ENCODE measurements around the gene CCDC167. TPM values are rescaled to one million over a fixed set of nuclear protein-coding genes. Genes with fewer than 3 reads are reported as not detected.

Gene CCDC167
- total RNA-seq, 1 donor from 2014 or later, result 38.3 TPM

DNA sequence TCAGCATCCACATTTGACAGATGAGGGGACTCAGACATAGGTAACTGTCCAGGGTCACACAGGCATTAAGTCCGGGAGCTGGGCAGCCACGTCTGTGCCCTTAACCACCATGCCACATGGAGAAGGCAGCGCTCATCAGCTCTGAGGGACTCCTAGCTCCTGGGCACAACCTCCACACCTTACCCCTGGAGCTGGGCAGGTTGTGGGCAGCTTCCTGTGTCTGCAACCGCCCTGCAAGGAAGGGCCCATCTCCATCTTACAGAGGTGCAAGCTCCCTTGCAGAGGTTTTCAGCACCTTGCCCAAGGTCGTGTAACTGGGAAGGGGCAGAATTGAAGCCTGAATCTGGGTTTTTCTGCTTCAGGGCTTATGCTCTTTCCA lies 7.9 kb downstream of the CCDC167 start:
- TF ChIP-seq, protein P1, sequence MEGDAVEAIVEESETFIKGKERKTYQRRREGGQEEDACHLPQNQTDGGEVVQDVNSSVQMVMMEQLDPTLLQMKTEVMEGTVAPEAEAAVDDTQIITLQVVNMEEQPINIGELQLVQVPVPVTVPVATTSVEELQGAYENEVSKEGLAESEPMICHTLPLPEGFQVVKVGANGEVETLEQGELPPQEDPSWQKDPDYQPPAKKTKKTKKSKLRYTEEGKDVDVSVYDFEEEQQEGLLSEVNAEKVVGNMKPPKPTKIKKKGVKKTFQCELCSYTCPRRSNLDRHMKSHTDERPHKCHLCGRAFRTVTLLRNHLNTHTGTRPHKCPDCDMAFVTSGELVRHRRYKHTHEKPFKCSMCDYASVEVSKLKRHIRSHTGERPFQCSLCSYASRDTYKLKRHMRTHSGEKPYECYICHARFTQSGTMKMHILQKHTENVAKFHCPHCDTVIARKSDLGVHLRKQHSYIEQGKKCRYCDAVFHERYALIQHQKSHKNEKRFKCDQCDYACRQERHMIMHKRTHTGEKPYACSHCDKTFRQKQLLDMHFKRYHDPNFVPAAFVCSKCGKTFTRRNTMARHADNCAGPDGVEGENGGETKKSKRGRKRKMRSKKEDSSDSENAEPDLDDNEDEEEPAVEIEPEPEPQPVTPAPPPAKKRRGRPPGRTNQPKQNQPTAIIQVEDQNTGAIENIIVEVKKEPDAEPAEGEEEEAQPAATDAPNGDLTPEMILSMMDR (conservative IDR thresholded peaks at IDR 0.05), result no peak
- H3K36me3 Mint-ChIP-seq, result peaks cover 9% of the 10 kb centered on the region
- H3K4me1 Mint-ChIP-seq (ENCODE audit: unreplicated experiment), result peaks cover 32% of the 10 kb centered on the region
- no peak overlapping the region for H3K27ac Mint-ChIP-seq
- DNase-seq (ENCODE audit: extremely low spot score, unreplicated experiment), result no peak
- H3K4me3 Mint-ChIP-seq, result no peak overlapping the region
- no peaks in the 10 kb centered on the region for H3K27me3 Mint-ChIP-seq
- no peaks in the 10 kb centered on the region for H3K9me3 Mint-ChIP-seq

- TF ChIP-seq, protein P1 (conservative IDR thresholded peaks at IDR 0.05), result no peak
- Mint-ChIP-seq H3K36me3 (peaks cover 9% of the 10 kb centered on the region), H3K27me3 (no peaks in the 10 kb centered on the region), H3K4me1 (ENCODE audit: unreplicated experiment) (peaks cover 32% of the 10 kb centered on the region), H3K27ac (no peak overlapping the region), H3K9me3 (no peaks in the 10 kb centered on the region), H3K4me3 (no peak overlapping the region)
- no peak for DNase-seq (ENCODE audit: extremely low spot score, unreplicated experiment)
Observed at GRCh38 chr6:37491171-37491829, 8.4 kb downstream of the CCDC167 start.

DNA sequence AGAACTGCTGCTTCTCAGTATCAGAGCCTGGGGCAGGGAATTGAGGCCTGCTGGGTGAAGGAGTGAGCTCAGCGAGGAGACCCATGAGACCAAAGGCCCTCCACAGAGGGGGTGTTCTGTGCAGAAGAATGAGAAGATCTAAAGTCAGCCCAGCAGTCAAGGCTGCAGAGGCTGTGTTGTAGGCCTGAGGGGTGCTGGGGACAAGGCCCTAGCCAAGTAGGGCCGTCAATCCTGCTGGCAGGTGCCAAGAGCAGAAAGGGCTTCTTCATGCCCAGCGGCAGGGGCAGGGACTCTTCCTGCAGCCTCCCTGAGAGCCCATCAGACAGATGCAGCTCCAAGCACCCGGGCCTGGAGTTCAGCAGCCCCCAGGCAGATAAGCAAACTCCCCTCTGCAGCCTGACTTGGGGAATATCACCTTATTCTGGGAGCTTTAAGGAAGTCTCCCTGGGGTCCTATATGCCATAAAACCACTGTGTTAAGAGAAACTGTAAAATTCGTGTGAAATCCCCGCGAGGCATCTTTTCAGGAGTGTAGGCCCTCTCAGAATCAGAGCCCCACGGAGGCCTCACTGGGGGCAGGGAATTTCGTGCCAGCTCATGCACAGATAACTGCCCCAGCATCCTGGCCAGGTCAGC lies 9.0 kb downstream of the CCDC167 start:
- TF ChIP-seq, protein P1 (conservative IDR thresholded peaks at IDR 0.05), result no peak
- H3K27me3 Mint-ChIP-seq, result no peaks in the 10 kb centered on the region
- H3K4me1 Mint-ChIP-seq (ENCODE audit: unreplicated experiment), result peaks cover 32% of the 10 kb centered on the region
- H3K4me3 Mint-ChIP-seq, result no peak overlapping the region
- no peak overlapping the region for H3K27ac Mint-ChIP-seq
- DNase-seq (ENCODE audit: extremely low spot score, unreplicated experiment), result no peak
- peaks cover 9% of the 10 kb centered on the region for H3K36me3 Mint-ChIP-seq
- no peaks in the 10 kb centered on the region for H3K9me3 Mint-ChIP-seq

DNA sequence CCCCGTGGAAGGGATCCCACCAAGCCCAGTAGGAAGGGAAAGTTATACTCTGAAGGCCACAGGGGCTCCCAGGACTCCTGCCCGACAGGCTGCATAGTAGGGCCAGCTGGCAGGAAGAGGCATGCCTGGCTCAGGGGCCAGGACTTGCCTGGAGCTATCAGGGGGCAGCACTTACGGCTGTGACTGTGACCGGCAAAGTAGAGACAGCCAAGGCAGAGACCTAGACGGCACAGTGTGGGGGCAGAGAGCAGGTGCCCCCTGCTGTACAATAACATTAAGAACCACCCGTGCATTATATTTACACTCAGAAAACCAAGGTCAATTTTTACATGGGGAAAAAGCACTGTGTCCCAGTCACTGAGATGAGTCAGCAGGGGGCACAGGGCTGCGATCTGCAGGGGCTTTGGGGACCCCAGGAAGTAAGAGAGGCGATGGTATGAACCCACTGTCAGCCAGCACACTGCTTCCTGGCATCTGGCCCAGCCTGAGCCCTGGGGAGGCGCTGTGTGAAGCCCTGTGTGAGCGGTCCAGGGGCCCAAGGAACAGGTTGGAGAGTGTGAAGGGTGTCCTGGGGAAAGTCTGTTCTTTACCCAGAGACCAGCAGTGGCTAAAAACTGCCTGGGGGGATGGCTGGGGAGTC lies 9.9 kb downstream of the CCDC167 start:
- peaks cover 9% of the 10 kb centered on the region for H3K36me3 Mint-ChIP-seq
- H3K9me3 Mint-ChIP-seq, result no peaks in the 10 kb centered on the region
- peaks cover 32% of the 10 kb centered on the region for H3K4me1 Mint-ChIP-seq (ENCODE audit: unreplicated experiment)
- TF ChIP-seq, protein P1 (conservative IDR thresholded peaks at IDR 0.05), result no peak
- no peaks in the 10 kb centered on the region for H3K27me3 Mint-ChIP-seq
- no peak for DNase-seq (ENCODE audit: extremely low spot score, unreplicated experiment)
- no peak overlapping the region for H3K27ac Mint-ChIP-seq
- no peak overlapping the region for H3K4me3 Mint-ChIP-seq

DNA sequence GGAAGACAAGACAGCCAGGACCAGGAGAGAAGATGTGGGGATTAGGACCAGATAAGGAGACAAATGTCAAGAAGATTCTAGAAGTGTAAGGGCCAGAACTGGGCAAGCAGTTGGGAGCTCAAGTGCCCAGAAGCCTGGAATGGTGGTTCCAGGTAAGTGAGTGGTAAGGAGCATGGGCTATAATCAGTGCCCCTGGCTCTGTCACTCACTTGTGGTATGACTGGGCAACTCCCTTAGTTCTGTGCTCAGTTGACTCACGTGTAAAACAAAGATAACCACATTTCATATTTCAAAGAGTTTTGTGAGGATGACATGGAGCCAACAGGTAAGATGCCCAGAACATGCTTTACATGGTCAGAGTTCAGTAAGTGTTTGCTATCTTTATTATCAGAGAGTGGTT lies 11.2 kb downstream of the CCDC167 start:
- no peak for DNase-seq (ENCODE audit: extremely low spot score, unreplicated experiment)
- Mint-ChIP-seq H3K27me3 (no peaks in the 10 kb centered on the region), H3K4me3 (no peak overlapping the region)

More for the DNA sequence above, 11.2 kb downstream of the CCDC167 start:
- no peak overlapping the region for H3K27ac Mint-ChIP-seq
- H3K36me3 Mint-ChIP-seq, result peaks cover 9% of the 10 kb centered on the region
- H3K4me1 Mint-ChIP-seq (ENCODE audit: unreplicated experiment), result peaks cover 32% of the 10 kb centered on the region
- TF ChIP-seq, protein P1 (conservative IDR thresholded peaks at IDR 0.05), result no peak
- no peaks in the 10 kb centered on the region for H3K9me3 Mint-ChIP-seq

Measured in type B pancreatic cell (in vitro differentiated cells).